HCT116 (cell line): Measurements from ENCODE around the gene PLCG2. TPM values are rescaled to one million over a fixed set of nuclear protein-coding genes. Genes with fewer than 3 reads are reported as not detected.

ENCODE experiments used
- ATAC-seq: fragments of 200-7000 bp; cut with Tn5 transposase; 2 replicates; pipeline ENCODE4 v1.9.1; 2020; ENCODE audit warnings: mild to moderate bottlenecking, moderate library complexity
- BruUV-seq: library from RNA; stranded (reverse); fragments of 400-500 nt; replicated peaks from 2 replicates; lab custom pipeline; 2021; lab: Mats Ljungman, UMichigan
- CTCF ChIA-PET: fragments of 300-600 bp; sonication (Branson Sonifier 250); formaldehyde crosslinking; loops from one replicate; lab custom pipeline; 2021; ENCODE audit warnings: antibody characterized with exemption; lab: Charles Lee
- POLR2A ChIA-PET: fragments of 300-600, 350-600 bp; sonication (Branson Sonifier 250); formaldehyde crosslinking; loops from one replicate; lab custom pipeline; 2021; ENCODE audit warnings: antibody characterized with exemption; lab: Charles Lee
- RAD21 ChIA-PET, 2 experiments: fragments of 300-600 bp; sonication (Branson Sonifier 250); formaldehyde crosslinking; loops; one replicate each; lab custom pipeline; 2023; ENCODE audit warnings: low total read pairs in 2 of 2; ENCODE audit not compliant: uncharacterized antibody in 2 of 2, unreplicated experiment in 2 of 2, low non-redundant PET in 1 of 2; lab: Charles Lee
- DNase-seq: peaks from one replicate; pipeline ENCODE4 v3.0.0-alpha.2; 2010; ENCODE audit warnings: low read depth, low spot score
- H2AFZ ChIP-seq: fragments of 200-600 bp; shearing (Covaris generic), sonication (generic); 2 replicates; pipeline ENCODE4 v1.6.1; 2017; ENCODE audit warnings: low read depth, mixed run types, mixed read lengths, antibody characterized with exemption, low read length; ENCODE audit not compliant: poor library complexity, severe bottlenecking
- H3K27ac ChIP-seq: 2 replicates; pipeline ENCODE4 v1.5.1; 2012; ENCODE audit warnings: low read depth, low read length
- H3K27me3 ChIP-seq: fragments of 200-600 bp; sonication (generic); 2 replicates; pipeline ENCODE4 v1.6.1; 2016; ENCODE audit warnings: mixed run types, low read length, mixed read lengths; ENCODE audit not compliant: insufficient read depth
- H3K36me3 ChIP-seq, 2 experiments: fragments of 200-500 bp in 1 of 2; fragments of 200-600 bp in 1 of 2; sonication (Bioruptor generic) in 1 of 2; sonication (generic) in 1 of 2; 2 replicates each; pipeline versions ENCODE4 v1.5.1 to v1.6.1; 2014 to 2016; ENCODE audit warnings: low read length in 2 of 2, inconsistent platforms in 1 of 2, mixed read lengths in 1 of 2, mixed run types in 1 of 2; ENCODE audit not compliant: insufficient read depth in 2 of 2, control insufficient read depth in 1 of 2
- H3K4me1 ChIP-seq, 2 experiments: fragments of 200-600 bp in 1 of 2; sonication (generic) in 1 of 2; 2 replicates each; pipeline versions ENCODE4 v1.5.1 to v1.6.1; 2012 to 2017; ENCODE audit warnings: low read length in 2 of 2, inconsistent platforms in 1 of 2, mild to moderate bottlenecking in 1 of 2, mixed read lengths in 1 of 2, mixed run types in 1 of 2, moderate library complexity in 1 of 2; ENCODE audit not compliant: insufficient read depth in 2 of 2, control insufficient read depth in 1 of 2
- H3K4me2 ChIP-seq: fragments of 200-600 bp; sonication (generic); 2 replicates; pipeline ENCODE4 v1.6.1; 2017; ENCODE audit warnings: mixed run types, low read length, mixed read lengths
- H3K4me3 ChIP-seq, 2 experiments: fragments of 200-600 bp in 1 of 2; sonication (generic) in 1 of 2; replicated peaks in 1 of 2; 2 replicates each; pipeline ENCODE4 v1.5.1; 2011 to 2016; ENCODE audit warnings: low read length in 2 of 2, control low read depth in 1 of 2, low read depth in 1 of 2, mild to moderate bottlenecking in 1 of 2, mixed read lengths in 1 of 2, mixed run types in 1 of 2
- H3K79me2 ChIP-seq: fragments of 200-600 bp; sonication (generic); 2 replicates; pipeline ENCODE4 v1.6.1; 2017; ENCODE audit warnings: mild to moderate bottlenecking, mixed run types, low read length, moderate library complexity, mixed read lengths; ENCODE audit not compliant: insufficient read depth
- H3K9ac ChIP-seq: fragments of 200-600 bp; sonication (generic); 2 replicates; pipeline ENCODE4 v1.6.1; 2016; ENCODE audit warnings: low read length, mixed read lengths
- H3K9me2 ChIP-seq: fragments of 200-600 bp; sonication (generic), shearing (Covaris generic); 2 replicates; pipeline ENCODE4 v1.6.1; 2017; ENCODE audit warnings: mixed run types, mild to moderate bottlenecking, moderate library complexity; ENCODE audit not compliant: insufficient read depth
- H3K9me3 ChIP-seq, 2 experiments: fragments of 200-500 bp in 1 of 2; fragments of 200-600 bp in 1 of 2; sonication (Bioruptor generic) in 1 of 2; sonication (generic) in 1 of 2; 2 replicates each; pipeline ENCODE4 v1.6.1; 2014 to 2017; ENCODE audit warnings: low read length in 2 of 2, mixed read lengths in 2 of 2, inconsistent platforms in 1 of 2, low read depth in 1 of 2, mild to moderate bottlenecking in 1 of 2, mixed run types in 1 of 2, moderate library complexity in 1 of 2; ENCODE audit not compliant: control insufficient read depth in 1 of 2, insufficient read depth in 1 of 2
- H4K20me1 ChIP-seq: fragments of 200-600 bp; sonication (generic), shearing (Covaris generic); 2 replicates; pipeline ENCODE4 v1.6.1; 2017; ENCODE audit warnings: mixed run types, mild to moderate bottlenecking, moderate library complexity; ENCODE audit not compliant: insufficient read depth
- EGR1 ChIP-seq: IDR thresholded peaks from 2 replicates; pipeline ENCODE4 v1.6.1; 2012; ENCODE audit warnings: low read depth
- ELF1 ChIP-seq: IDR thresholded peaks from 2 replicates; pipeline ENCODE4 v1.6.1; 2012; ENCODE audit warnings: low read depth, borderline replicate concordance
- EZH2 ChIP-seq: fragments of 200-600 bp; sonication (generic); IDR thresholded peaks from 2 replicates; pipeline ENCODE4 v1.6.1; 2017; ENCODE audit warnings: antibody characterized with exemption, mixed run types
- FOSL1 ChIP-seq: IDR thresholded peaks from 2 replicates; pipeline ENCODE4 v1.6.1; 2012; ENCODE audit warnings: low read depth
- POLR2AphosphoS5 ChIP-seq: IDR thresholded peaks from 2 replicates; pipeline ENCODE4 v1.6.1; 2011; ENCODE audit warnings: mild to moderate bottlenecking, low read depth, low read length, moderate library complexity
- REST ChIP-seq: IDR thresholded peaks from 2 replicates; pipeline ENCODE4 v1.6.1; 2012; ENCODE audit warnings: low read depth
- SRF ChIP-seq: IDR thresholded peaks from 2 replicates; pipeline ENCODE4 v1.6.1; 2012; ENCODE audit warnings: low read depth
- YY1 ChIP-seq: IDR thresholded peaks from 2 replicates; pipeline ENCODE4 v1.6.1; 2011; ENCODE audit warnings: low read length, low read depth, moderate library complexity, mild to moderate bottlenecking; ENCODE audit not compliant: insufficient replicate concordance; ENCODE audit errors: extremely low read depth
- ZFX ChIP-seq: fragments of 450-650 bp; IDR thresholded peaks from 2 replicates; pipeline ENCODE4 v1.6.1; 2017
- intact Hi-C: fragments of 100-400 bp; cut with micrococcal nuclease; formaldehyde crosslinking; loops from 2 replicates; pipeline ENCODE4 v1.10.0; 2022
- total RNA-seq: library from RNA; stranded (reverse); gene quantifications from one replicate; pipeline ENCODE4 v1.2.1, GENCODE V29; 2021; ENCODE audit not compliant: unreplicated experiment

Gene PLCG2
- total RNA-seq, 1 experiment from 2014 or later, result 31.2 TPM

- TF ChIP-seq REST (no peak), POLR2AphosphoS5 (no peak), ELF1 (no peak)
Measured at GRCh38 chr16:81831722-81832126, 52.6 kb downstream of the PLCG2 start (continued).

GRCh38 chr16:81832801-81833547 is 53.9 kb downstream of the PLCG2 start:
- CTCF ChIA-PET, result no interaction called here
- no peak for TF ChIP-seq EGR1
- no peak for TF ChIP-seq ZFX
- no peak for TF ChIP-seq SRF
- no peak for TF ChIP-seq YY1
- no peak for TF ChIP-seq EZH2
- TF ChIP-seq POLR2AphosphoS5, result no peak
- no peak for TF ChIP-seq FOSL1
- TF ChIP-seq, all 23 proteins: peak for 0
- POLR2A ChIA-PET, result no interaction called here

More at GRCh38 chr16:81832801-81833547, 53.9 kb downstream of the PLCG2 start:
- DNase-seq (no peak), ATAC-seq (no peak)
- Histone ChIP-seq H3K79me2 (no peaks in the 10 kb centered on the region), H2AFZ (no peak overlapping the region), H3K4me3 (no peak overlapping the region), H3K9me2 (no peaks in the 10 kb centered on the region), H3K4me1 (peaks cover 12 to 46% of the 10 kb centered on the region in 2 experiments), H4K20me1 (no peaks in the 10 kb centered on the region; the same call in 1 of the 2 replicates), H3K27me3 (no peaks in the 10 kb centered on the region), H3K9ac (no peak overlapping the region), H3K9me3 (no peaks in the 10 kb centered on the region), H3K36me3 (no peaks in the 10 kb centered on the region), H3K27ac (no peak overlapping the region), H3K4me2 (no peak overlapping the region)
- BruUV-seq, result no TSS peak
- intact Hi-C loops, result no loop called here
- RAD21 ChIA-PET, result no interaction called here
